Mucosa of descending colon (tissue), 3 donors: Measurements from ENCODE around the gene LMTK2. TPM values are rescaled to one million over a fixed set of nuclear protein-coding genes. Genes with fewer than 3 reads are reported as not detected.

ENCODE experiments used
- ATAC-seq: fragments of 200-7000 bp; cut with Tn5 transposase; one replicate; pipeline ENCODE4 v1.9.1; 2020; ENCODE audit warnings: mild to moderate bottlenecking, moderate library complexity
- DNase-seq, 3 donors: peaks; one replicate each; pipeline ENCODE4 v3.0.0-alpha.2; 2020
- H3K36me3 ChIP-seq: fragments of 200-600 bp; one replicate; pipeline ENCODE4 v1.8.0; 2021; ENCODE audit warnings: low read depth, mild to moderate bottlenecking
- H3K4me1 ChIP-seq: fragments of 200-600 bp; one replicate; pipeline ENCODE4 v1.8.0; 2021; ENCODE audit warnings: low read depth, mild to moderate bottlenecking
- H3K4me3 ChIP-seq: fragments of 200-600 bp; one replicate; pipeline ENCODE4 v1.8.0; 2021; ENCODE audit warnings: mild to moderate bottlenecking
- H3K9me3 ChIP-seq: fragments of 200-600 bp; one replicate; pipeline ENCODE4 v1.8.0; 2021; ENCODE audit warnings: mild to moderate bottlenecking
- intact Hi-C, 2 donors: fragments of 100-400 bp; cut with DNase I in 1 of 2; cut with micrococcal nuclease in 1 of 2; formaldehyde crosslinking; loops; one replicate each; pipeline versions ENCODE4 v1.11.0 to v1.11.1; 2022; cut with DNase I, micrococcal nuclease
- total RNA-seq, 3 donors: library from RNA; stranded (reverse); fragmentation: NEBNext Ultra II Directional in 2 of 3; extraction: Animal tissue kit (Norgen Biotek cat#: 25700) in 2 of 3; gene quantifications; one replicate each; pipeline versions ENCODE4 v1.2.1 to v1.2.4, GENCODE V29; 2021 to 2023
- TF ChIP-seq, protein P1 (sequence below): fragments of 200-600 bp; IDR thresholded peaks from one replicate; pipeline ENCODE4 v1.8.0; 2022; ENCODE audit warnings: antibody characterized with exemption, mild to moderate bottlenecking
- donor health status: DM: no; HTN: no; CAD: no; lungs with moderate emphysema.
- donor health status: DM: no; HTN: no; CAD: no.
- donor health status: DM: no; HTN: yes; CAD: no.

Gene LMTK2
- total RNA-seq, 3 donors from 2014 or later = 48.6 to 70.2 (median 52.9) TPM

DNA sequence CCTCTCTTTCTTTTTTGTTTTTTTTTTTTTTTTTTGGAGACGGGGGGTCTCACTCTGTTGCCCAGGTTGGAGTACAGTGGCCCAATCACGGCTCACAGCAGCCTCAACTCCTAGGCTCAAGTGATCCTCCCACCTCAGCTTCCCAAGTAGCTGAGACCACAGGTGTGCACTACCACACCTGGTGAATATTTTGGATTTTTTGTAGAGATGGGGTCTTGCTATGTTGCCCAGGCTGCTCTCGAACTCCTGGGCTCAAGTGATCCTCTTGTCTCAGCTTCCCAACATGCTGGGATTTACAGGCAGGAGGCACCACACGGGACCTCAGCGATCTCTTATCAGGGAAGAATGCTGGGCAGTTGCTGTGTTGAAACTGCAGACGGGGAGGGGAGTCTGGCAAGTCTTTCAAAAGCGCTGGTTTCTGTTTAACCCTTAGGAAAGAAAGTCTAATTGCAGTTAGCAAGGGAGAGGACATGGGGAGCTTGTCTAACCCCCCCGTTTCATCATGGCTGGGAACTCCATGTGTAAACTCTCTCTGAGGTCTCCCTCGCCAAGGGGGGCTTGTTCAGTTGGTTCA is 39.6 kb upstream of the LMTK2 start:
- no peak for ATAC-seq
- Histone ChIP-seq H3K4me1 (no peaks in the 10 kb centered on the region), H3K4me3 (no peak overlapping the region), H3K9me3 (no peaks in the 10 kb centered on the region), H3K36me3 (no peaks in the 10 kb centered on the region)
- DNase-seq = no peak
- intact Hi-C loops = no loop called here
- TF ChIP-seq, protein P1, sequence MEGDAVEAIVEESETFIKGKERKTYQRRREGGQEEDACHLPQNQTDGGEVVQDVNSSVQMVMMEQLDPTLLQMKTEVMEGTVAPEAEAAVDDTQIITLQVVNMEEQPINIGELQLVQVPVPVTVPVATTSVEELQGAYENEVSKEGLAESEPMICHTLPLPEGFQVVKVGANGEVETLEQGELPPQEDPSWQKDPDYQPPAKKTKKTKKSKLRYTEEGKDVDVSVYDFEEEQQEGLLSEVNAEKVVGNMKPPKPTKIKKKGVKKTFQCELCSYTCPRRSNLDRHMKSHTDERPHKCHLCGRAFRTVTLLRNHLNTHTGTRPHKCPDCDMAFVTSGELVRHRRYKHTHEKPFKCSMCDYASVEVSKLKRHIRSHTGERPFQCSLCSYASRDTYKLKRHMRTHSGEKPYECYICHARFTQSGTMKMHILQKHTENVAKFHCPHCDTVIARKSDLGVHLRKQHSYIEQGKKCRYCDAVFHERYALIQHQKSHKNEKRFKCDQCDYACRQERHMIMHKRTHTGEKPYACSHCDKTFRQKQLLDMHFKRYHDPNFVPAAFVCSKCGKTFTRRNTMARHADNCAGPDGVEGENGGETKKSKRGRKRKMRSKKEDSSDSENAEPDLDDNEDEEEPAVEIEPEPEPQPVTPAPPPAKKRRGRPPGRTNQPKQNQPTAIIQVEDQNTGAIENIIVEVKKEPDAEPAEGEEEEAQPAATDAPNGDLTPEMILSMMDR = no peak

DNA sequence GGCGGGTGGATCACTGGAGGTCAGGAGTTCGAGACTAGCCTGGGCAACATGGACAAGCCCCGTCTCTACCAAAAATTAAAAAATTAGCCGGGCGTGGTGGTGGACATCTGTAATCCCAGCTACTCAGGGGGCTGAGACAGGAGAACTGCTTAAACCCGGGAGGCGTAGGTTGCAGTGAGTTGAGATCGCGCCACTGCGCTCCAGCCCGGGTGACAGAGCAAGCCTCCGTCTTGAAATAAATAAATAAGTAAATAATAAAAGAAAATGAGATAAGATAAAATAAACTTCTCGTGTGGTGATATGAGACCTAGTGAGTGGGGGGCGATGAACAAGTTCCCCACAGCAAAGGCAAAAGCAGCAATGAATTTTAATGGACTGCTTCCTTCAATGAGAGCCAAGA is 33.6 kb upstream of the LMTK2 start:
- no peak for DNase-seq
- H3K4me3 ChIP-seq = no peak overlapping the region
- H3K36me3 ChIP-seq = no peaks in the 10 kb centered on the region
- no peaks in the 10 kb centered on the region for H3K9me3 ChIP-seq
- TF ChIP-seq, protein P1 = no peak
- no peaks in the 10 kb centered on the region for H3K4me1 ChIP-seq
- intact Hi-C loops = no loop called here
- ATAC-seq = no peak

DNA sequence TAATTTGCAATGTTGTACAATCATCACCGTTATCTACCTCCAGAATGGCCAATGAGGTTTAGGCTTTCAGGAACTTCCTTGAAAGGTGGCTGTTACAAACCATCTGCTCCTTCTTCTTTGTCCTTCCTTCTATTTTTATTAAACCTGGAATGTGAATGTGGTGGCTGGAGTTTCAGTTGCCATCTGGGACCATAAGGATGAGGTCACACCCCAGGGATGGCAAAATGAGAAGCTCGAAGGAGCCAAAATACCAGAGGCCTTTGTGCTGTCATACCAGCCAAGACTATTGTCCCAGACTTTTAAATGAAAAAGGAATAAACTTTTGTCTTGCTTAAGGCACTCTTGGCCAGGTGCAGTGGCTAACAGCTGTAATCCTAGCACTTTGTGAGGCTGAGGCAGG is 30.9 kb upstream of the LMTK2 start:
- H3K4me3 ChIP-seq = no peak overlapping the region
- DNase-seq (no peak), ATAC-seq (no peak)
- intact Hi-C loops = no loop called here
- TF ChIP-seq, protein P1 = no peak
- no peaks in the 10 kb centered on the region for H3K4me1 ChIP-seq
- no peaks in the 10 kb centered on the region for H3K36me3 ChIP-seq
- H3K9me3 ChIP-seq = no peaks in the 10 kb centered on the region

DNA sequence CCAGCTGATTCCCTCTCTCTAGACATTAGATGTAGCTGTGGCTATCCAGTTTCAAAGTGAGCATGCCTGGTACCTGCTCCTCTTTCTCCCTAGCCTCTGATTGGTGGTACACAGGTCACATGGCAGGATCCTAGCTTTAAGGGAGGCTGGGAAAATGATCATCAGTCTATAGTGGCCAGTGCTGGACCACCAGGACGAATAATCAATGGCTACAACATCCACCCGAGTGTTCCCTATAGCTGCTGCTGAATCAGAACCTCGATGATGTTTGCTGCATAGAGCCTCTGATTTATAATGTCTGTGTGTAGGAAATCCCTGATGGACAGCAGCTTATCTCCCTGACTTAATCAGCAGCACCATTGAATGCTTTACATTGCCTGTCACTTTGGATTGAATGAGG is 28.9 kb upstream of the LMTK2 start:
- no peak for DNase-seq
- Histone ChIP-seq H3K4me3 (no peak overlapping the region), H3K9me3 (no peaks in the 10 kb centered on the region), H3K36me3 (no peaks in the 10 kb centered on the region), H3K4me1 (no peaks in the 10 kb centered on the region)
- TF ChIP-seq, protein P1 = no peak
- intact Hi-C loops = no loop called here
- no peak for ATAC-seq

DNA sequence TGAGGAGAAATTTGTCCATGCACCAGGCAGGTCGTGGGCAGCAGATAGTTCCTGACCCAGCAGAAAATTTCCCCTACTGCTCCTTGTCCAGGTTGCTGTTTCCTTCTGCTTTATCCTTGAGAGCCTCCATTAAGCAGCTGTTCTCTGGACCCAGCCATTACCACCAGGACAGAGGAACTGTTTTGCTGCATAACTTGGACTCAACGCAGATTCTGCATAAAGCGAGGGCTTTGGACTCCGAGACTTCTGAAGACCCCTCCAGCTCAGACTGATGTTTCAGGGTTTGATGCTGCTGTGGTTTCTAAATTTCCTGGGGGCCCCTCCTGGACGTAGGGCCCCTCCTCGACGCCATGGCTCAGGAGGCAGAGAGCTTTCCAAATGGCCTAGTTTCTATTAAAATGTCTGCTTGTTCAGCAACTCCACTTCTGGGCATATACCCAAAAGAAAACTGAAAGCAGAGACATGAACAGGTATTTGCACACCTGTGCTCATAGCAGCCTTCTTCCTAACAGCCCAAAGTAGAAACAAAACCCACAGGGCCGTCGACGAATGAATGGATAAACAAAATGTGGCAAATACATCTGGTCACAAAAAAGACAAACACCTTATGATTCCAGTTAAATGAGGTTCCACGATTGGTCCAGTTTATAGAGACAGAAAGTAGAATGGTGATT is 28.3 kb upstream of the LMTK2 start:
- H3K9me3 ChIP-seq = no peaks in the 10 kb centered on the region
- ATAC-seq (no peak), DNase-seq (no peak)
- H3K36me3 ChIP-seq = no peaks in the 10 kb centered on the region
- TF ChIP-seq, protein P1 = no peak
- H3K4me3 ChIP-seq = no peak overlapping the region
- no peaks in the 10 kb centered on the region for H3K4me1 ChIP-seq
- intact Hi-C loops = no loop called here
